HT-29 (cell line): ENCODE data around the gene CDC23. TPM values are rescaled to one million over a fixed set of nuclear protein-coding genes. Genes with fewer than 3 reads are reported as not detected.
"Not testable (repeated sequence)": the region's sequence is repeated elsewhere in the genome, so short reads cannot be mapped to it uniquely, and the experiment has no call there.

ENCODE experiments used
- DNase-seq: peaks from one replicate; pipeline ENCODE4 v3.0.0-alpha.2; 2015; ENCODE audit warnings: low spot score
- total RNA-seq: library from RNA; depleted of rRNA; stranded (reverse); fragments of >200 nt; shearing (Covaris generic); gene quantifications from 2 replicates; pipeline ENCODE4 v1.2.3, GENCODE V29; 2014

Gene CDC23
- total RNA-seq, 1 experiment from 2014 or later, result 7.3 TPM

GRCh38 chr5:138216799-138217198 lies 3.7 kb upstream of the CDC23 start:
- no peak for DNase-seq

- DNase-seq, result no peak
Observed at GRCh38 chr5:138212828-138213160, 329 bp downstream of the CDC23 start.

DNA sequence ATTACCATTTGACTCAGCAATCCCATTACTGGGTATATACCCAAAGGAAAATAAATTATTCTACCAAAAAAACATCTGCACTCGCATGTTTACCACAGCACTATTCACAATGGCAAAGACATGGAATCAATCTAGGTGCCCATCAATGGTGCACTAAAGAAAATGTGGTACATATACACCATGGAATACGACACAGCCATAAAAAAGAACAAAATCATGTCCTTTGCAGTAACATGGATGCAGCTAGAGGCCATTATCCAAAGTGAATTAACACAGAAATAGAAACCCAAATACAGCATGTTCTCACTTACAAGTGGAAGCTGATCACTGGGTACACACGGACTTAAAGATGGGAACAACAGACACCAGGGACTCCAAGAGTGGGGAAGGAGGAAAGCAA lies 2.1 kb downstream of the CDC23 start:
- no peak for DNase-seq

DNA sequence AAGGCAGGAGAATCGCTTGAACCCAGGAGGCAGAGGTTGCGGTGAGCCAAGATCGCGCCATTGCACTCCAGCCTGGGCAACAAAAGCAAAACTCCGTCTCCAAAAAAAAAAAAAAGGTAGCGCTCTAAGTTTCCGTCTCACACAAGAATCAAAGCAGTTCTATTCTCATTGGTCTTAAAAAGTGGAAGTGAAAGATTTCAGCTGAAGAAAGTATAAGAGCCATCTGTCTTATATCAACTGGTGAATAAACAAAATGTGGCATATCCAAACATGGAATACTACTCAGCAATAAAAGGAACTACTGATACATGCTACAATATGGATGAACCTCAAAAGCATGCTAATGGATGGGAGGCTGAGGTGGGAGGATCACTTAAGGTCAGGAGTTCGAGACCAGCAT lies 19.3 kb downstream of the CDC23 start:
- not testable (repeated sequence) for DNase-seq

DNA sequence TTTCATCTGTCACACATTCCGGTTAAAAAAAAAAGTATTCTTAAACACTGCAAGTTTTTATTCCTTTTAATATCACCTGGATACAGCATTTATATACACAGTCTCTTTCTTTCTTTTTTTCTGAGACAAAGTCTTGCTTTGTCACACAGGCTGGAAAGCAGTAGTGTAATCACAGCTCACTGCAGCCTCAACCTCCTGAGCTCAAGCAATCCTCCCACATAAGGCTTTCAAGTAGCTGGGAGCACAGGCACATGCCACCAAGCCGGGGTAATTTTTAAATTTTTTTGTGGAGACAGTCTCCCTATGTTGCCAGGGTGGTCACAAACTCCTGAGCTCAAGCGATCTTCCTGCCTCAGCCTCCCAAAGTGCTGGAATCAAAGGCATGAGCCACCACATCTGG lies 20.3 kb downstream of the CDC23 start:
- DNase-seq, result no peak

- no peak for DNase-seq
Observed at GRCh38 chr5:138188626-138189025, 24.5 kb downstream of the CDC23 start.

DNA sequence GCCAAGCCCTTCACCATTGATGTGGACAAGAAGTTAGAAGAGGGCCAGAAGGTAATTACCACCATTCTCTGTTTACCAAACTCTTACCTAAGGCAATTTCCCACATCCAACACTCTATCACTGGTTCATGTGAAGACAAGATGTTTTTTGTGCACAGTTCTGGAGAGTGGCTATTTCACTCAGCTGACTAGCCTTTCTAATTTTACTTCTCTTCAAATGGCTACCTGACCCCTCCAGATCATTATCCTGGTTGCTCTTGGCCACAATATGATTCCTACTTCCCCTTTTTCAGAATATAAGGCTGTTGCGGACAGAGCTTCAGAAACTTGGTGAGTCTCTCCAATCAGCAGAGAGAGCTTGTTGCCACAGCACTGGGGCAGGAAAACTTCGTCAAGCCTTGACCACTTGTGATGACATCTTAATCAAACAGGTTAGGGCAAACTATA lies 27.1 kb downstream of the CDC23 start:
- DNase-seq, result no peak

DNA sequence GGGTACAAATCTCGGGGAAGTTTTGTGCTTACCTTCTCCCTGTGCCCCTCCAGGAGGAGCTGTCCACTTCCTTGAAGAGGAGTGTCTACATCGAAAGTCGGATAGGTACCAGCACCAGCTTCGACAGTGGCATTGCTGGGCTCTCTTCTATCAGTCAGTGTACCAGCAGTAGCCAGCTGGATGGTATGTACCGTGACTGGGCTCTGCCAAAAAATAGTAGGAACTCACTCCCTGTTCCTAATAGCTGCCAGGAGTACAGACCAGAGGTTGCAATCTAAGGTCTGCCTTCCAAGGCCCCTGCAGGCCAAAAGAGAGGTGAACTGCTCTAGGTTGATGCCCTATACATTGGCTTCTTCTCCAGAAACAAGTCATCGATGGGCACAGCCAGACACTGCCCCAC lies 30.3 kb downstream of the CDC23 start:
- DNase-seq, result no peak

DNA sequence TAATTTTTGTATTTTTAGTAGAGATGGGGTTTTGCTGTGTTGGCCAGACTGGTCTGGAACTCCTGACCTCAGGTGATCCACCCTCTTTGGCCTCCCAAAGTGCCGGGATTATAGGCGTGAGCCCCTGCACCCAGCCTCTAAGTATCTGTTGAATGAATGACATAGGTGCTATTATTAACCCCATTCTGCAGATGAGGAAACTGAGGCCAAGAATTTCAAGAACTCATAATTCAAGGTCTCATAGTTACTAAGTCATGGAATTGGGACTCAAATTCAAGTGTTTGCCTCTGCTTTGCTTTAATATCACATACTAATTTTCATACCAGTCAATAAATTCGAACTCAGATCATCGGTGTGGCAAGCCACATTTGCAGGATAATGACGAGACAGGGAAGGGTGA lies 32.3 kb downstream of the CDC23 start:
- no peak for DNase-seq

DNA sequence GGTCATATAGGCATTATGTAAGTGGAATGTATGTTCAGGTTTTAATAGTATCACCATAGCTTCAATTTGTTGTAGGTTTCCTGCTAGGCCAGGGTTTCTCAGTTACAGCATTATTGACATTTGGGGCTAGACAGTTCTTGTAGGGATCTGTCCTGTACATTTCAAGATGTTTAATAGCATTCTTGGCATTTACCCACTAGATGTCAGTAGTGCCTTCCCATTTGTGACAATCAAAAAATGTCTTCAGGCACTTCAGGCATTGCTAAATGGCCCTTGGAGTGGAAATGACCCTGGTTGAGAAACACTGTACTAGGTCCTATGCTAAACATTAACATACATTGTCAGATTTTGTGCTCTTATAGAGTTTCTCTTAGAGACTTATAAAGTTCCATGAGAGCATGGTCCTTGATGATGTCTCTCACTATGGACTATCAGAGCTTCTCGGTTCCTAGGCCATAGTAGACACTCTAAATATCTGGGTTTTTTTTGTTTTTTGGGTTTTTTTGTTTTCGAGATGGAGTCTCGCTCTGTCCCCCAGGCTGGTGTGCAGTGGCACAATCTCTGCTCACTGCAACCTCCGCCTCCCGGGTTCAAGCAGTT lies 32.8 kb downstream of the CDC23 start:
- DNase-seq, result peak; percentile 86

DNA sequence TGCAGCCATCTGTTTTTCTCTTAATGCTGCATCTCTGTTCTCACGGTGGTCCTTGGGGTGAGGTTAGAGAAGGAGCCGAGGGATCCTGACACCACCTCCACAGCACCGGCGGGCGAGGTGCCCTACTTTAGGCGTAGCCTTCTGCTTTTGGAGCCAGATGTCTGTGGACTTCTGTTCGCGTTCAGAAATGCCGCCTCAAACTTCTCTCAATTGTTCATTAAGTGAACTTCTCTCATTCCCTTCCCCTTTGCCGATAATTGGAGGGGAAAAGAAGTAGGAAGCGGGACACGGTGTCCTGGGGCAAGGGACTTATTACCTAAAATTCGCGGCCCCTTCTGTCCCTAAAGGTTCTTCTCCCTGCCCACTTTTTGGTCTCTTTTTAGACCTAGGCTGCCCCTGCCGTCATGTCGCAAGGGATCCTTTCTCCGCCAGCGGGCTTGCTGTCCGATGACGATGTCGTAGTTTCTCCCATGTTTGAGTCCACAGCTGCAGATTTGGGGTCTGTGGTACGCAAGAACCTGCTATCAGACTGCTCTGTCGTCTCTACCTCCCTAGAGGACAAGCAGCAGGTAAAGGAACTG lies 33.8 kb downstream of the CDC23 start:
- DNase-seq, result peak; percentile 35

DNA sequence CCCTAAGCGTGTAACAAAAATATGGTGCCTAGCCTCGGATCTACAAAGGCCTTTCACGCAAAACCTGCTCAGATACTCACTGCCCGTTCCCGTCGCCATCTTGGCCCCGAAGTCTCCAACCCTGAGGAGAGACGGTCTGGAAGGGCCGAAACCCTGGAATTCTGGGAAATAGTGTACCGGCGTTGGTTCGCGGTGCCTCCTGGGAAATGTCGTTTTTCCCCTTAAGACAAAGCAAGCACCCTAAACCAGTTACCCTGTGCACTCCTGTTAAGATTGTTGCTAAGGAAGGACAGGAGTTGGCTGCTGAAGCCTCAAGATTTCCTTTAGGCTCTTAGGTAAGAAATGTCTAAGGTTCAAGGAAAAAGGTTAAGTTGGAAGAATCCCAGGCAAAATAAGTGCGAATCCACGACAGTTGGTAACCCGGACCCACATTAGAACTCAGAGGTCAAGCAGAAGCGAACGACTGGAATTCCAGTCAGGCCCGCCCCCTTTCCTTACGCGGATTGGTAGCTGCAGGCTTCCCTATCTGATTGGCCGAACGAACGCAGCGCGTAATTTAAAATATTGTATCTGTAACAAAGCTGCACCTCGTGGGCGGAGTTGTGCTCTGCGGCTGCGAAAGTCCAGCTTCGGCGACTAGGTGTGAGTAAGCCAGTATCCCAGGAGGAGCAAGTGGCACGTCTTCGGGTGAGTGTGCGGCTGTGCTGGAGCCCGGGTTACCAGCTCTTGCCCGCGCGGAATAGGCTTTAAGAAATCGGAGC lies 34.4 kb downstream of the CDC23 start, which contains the start of the genes BRD8 and KIF20A:
BRD8 (minus strand) TSS at position 115 of the 761 bp plus-strand sequence; CDS start at position 99, 16 bp downstream.
KIF20A (plus strand) TSS at position 597 of the 761 bp plus-strand sequence. CDS start 569 bp downstream, outside the sequence.
- DNase-seq, result peak; percentile 99

DNA sequence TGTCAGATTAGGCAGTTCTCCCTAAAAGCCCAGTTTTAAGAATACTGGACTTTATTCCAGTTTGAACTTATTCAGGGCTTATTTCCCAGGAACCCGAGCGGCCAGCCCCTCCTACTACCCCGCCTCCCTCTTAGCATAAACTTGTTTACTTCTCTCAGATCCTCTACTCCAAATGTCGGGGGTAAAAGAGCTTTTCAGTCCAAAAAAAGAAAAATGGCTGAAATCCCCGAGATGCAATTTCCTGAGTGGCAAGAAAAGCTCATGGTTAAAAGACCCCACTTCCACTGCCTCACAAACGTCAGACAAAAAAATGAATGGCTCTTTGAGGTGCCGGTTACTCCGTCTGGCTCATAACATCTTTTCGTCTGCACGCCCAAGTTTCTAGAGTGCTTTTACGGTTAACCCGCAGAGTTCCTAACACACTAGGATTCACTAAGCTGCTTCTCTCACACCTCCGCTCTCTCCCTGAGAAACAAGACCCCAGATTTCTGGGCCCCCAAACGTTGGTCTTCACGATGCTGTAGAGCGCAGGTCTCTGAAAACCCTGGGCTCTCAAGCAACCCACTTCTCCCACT lies 35.1 kb downstream of the CDC23 start:
- peak; percentile 53 for DNase-seq

DNA sequence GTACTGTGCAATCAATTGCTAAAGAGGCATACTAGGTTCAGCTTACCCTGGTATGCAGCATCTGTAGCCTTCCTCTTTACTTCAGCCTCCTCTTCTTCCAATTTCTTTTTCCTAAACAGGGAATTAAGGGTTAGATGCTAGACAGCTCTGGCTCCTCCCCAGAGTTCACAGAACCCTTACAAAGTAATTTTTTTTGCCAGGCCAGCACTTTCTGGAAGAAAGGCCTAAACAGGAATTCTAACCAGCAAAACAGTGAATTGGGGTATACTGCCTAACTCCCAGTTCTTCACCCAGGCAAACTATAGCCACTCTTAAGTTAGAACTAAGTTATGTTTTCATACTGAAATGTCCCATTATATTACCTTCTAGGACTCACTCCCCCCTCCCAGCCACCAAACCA lies 42.8 kb downstream of the CDC23 start:
- no peak for DNase-seq

GRCh38 chr5:138169124-138169523 lies 44.0 kb downstream of the CDC23 start:
- no peak for DNase-seq

- no peak for DNase-seq
Observed at GRCh38 chr5:138163721-138164120, 49.4 kb downstream of the CDC23 start.

DNA sequence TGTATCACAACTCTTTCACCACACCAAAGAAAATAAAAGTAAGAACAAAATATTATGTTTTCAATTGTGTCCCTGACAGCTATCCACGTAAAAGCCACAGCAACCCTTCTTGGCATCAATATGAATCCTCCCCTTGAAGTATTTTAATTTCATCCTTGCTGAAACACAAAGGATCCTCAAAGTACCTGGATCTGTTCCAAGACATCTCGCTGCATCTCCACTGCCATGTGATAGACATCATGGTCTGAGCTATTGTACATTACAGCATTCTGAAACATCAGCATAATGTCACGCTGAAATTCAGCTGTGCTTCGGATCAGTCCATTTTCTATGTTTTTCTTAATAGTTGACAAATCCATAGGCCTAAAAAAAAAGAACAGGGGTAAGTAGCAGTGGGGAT lies 52.4 kb downstream of the CDC23 start:
- DNase-seq, result no peak

DNA sequence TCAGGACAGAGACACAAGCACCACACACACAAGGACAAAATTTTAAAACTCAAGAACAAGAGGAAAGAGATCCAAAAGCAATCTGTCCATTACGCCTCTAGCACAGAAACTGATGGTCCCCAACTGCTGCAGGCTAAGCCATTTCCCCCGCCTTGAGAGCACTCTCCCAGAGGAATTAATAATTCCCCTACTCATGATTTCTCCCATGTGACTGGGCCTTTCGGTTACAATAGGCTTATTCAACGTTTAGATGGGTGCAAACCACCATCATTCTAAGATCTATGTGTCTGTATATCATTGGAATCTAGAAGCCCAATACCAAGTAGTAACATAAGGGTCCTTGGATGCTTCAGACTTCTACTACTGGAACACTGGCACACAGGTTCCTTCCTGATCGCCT lies 53.5 kb downstream of the CDC23 start:
- no peak for DNase-seq

DNA sequence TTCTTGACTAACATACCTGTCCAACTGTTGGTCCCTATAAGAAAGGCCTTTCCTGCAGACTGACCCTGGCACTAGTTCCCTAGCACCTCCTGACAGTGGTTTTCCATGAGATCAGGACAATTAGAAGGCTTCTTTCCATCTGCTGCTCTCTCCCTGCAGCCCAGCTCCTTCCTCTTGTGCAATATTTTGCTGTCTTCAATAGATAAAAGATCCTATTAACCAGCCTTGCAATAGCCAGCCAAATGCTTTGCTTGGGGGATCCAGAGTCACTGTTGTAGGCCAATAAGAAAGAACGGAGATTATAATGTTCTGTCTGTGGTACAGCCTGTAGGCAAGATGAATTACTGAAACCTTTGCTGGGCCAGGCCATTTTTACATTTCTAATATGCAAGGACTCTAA lies 55.5 kb downstream of the CDC23 start:
- DNase-seq, result no peak

- not testable (repeated sequence) for DNase-seq
Observed at GRCh38 chr5:138155977-138156376, 57.1 kb downstream of the CDC23 start.

GRCh38 chr5:138149530-138149929 lies 63.6 kb downstream of the CDC23 start:
- no peak for DNase-seq

DNA sequence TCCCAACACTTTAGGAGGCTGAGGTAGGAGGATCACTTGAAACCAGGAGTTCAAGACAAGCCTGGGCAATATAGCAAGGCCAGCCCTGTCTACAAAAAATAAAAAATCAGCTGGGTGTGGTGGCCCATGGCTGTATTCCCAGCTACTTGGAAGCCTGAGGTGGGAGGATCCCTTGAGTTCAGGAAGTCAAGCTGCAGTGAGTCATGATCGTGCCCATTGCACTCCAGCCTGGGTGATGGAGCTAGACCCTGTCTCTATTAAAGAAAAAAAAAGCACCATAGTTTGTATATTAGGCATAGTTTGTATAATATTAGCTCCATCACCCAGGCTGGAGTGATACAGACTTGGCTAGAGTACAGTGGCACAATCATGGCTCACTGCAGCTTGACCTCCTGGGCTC lies 64.3 kb downstream of the CDC23 start:
- DNase-seq, result peak; percentile 26
